K562 (cell line): ENCODE results near the gene MATR3.

Experiments
- ETS1 ChIP-seq: conservative IDR thresholded peaks from 2 replicates; pipeline ENCODE4 v1.6.1; 2011; ENCODE audit warnings: low read depth, mild to moderate bottlenecking, low read length; ENCODE audit not compliant: control insufficient read depth
- EZH2 ChIP-seq: IDR thresholded peaks from 2 replicates; pipeline ENCODE4 v1.6.1; 2012; ENCODE audit warnings: low read depth, mild to moderate bottlenecking, inconsistent platforms, low read length, borderline replicate concordance
- HBP1 ChIP-seq: fragments of 450-650 bp; formaldehyde crosslinking; IDR thresholded peaks from 2 replicates; pipeline ENCODE4 v1.4.0; 2022; ENCODE audit warnings: missing genetic modification characterization
- HNRNPLL ChIP-seq: fragments of 200-400 bp; formaldehyde crosslinking; IDR thresholded peaks from 2 replicates; pipeline ENCODE4 v1.6.1; 2017; ENCODE audit warnings: low read length, low read depth, mild to moderate bottlenecking; ENCODE audit not compliant: poor library complexity, severe bottlenecking
- KDM1A ChIP-seq, 2 experiments: fragments of 450-650 bp; IDR thresholded peaks; 2 replicates each; pipeline ENCODE4 v1.6.1; 2016; ENCODE audit warnings: mild to moderate bottlenecking in 2 of 2
- NUFIP1 ChIP-seq: fragments of 450-650 bp; IDR thresholded peaks from 2 replicates; pipeline ENCODE4 v1.6.1; 2018; ENCODE audit not compliant: partially characterized antibody
- POLR2AphosphoS5 ChIP-seq: IDR thresholded peaks from 2 replicates; pipeline ENCODE4 v1.6.1; 2011; ENCODE audit warnings: mild to moderate bottlenecking, low read depth, low read length, moderate library complexity; ENCODE audit not compliant: control insufficient read depth, insufficient read depth
- SMC3 ChIP-seq: conservative IDR thresholded peaks from 2 replicates; pipeline ENCODE4 v1.6.1; 2011; ENCODE audit warnings: low read depth, low read length, improper control_type of control experiment; ENCODE audit not compliant: insufficient read depth
- SP1 ChIP-seq: sonication (generic); formaldehyde crosslinking; IDR thresholded peaks from 2 replicates; pipeline ENCODE4 v1.8.1; 2022; ENCODE audit warnings: mild to moderate bottlenecking, missing genetic modification reagents
- ZNF253 ChIP-seq: fragments of 250-450 bp; sonication (Bioruptor Pico); conservative IDR thresholded peaks from 2 replicates; pipeline ENCODE4 v1.6.1; 2021; ENCODE audit warnings: mild to moderate bottlenecking
- ZNF511 ChIP-seq: sonication (generic); formaldehyde crosslinking; IDR thresholded peaks from 2 replicates; pipeline ENCODE4 v1.8.0; 2022; ENCODE audit warnings: mild to moderate bottlenecking, missing genetic modification reagents
- TF ChIP-seq, protein P1 (sequence below), 3 experiments: IDR thresholded peaks in 2 of 3; conservative IDR thresholded peaks in 1 of 3; 2 replicates each; pipeline ENCODE4 v1.5.1; 2011 to 2012; ENCODE audit warnings: low read length in 3 of 3, mild to moderate bottlenecking in 3 of 3, control low read depth in 2 of 3, improper control_type of control experiment in 1 of 3, inconsistent platforms in 1 of 3, low read depth in 1 of 3, mixed read lengths in 1 of 3, moderate library complexity in 1 of 3; ENCODE audit not compliant: insufficient read depth in 2 of 3
- TF ChIP-seq, protein P2 (sequence below): fragments of 150-350 bp; IDR thresholded peaks from 2 replicates; pipeline ENCODE4 v1.6.1; 2014; ENCODE audit warnings: low read depth, mild to moderate bottlenecking, low read length, borderline replicate concordance

DNA sequence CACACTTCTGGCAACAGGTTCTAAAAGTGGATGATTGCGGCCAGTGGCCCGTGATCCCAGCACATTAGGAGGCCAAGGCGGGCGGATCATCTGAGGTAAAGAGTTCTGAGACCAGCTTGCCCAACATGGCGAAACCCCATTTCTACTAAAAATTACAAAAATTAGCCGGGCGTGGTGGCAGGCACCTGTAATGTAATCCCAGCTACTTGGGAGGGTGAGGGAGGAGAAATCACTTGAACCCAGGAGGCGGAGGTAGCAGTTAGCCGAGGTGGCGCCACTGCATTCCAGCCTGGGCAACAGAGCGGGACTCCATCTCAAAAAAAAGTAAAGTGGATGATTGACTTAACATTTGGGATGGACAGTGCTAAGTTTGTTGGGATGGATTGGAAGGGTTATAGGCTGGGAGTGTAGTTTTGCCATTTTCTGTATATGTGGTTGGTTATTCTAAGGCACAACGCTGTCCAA lies 3.4 kb downstream of the MATR3 start:
- TF ChIP-seq SMC3 = no peak
- TF ChIP-seq, protein P1, sequence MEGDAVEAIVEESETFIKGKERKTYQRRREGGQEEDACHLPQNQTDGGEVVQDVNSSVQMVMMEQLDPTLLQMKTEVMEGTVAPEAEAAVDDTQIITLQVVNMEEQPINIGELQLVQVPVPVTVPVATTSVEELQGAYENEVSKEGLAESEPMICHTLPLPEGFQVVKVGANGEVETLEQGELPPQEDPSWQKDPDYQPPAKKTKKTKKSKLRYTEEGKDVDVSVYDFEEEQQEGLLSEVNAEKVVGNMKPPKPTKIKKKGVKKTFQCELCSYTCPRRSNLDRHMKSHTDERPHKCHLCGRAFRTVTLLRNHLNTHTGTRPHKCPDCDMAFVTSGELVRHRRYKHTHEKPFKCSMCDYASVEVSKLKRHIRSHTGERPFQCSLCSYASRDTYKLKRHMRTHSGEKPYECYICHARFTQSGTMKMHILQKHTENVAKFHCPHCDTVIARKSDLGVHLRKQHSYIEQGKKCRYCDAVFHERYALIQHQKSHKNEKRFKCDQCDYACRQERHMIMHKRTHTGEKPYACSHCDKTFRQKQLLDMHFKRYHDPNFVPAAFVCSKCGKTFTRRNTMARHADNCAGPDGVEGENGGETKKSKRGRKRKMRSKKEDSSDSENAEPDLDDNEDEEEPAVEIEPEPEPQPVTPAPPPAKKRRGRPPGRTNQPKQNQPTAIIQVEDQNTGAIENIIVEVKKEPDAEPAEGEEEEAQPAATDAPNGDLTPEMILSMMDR (IDR thresholded peaks at IDR 0.05 in 2 of 3, conservative IDR thresholded peaks at IDR 0.05 in 1 of 3; ENCODE audit: insufficient read depth in 2 of 3, low read depth in 1 of 3, low read length in 3 of 3) = no peak
- no peak for TF ChIP-seq NUFIP1
- no peak for TF ChIP-seq KDM1A (IDR thresholded peaks at IDR 0.05)
- TF ChIP-seq HNRNPLL = no peak
- no peak for TF ChIP-seq ETS1
- TF ChIP-seq, protein P2, sequence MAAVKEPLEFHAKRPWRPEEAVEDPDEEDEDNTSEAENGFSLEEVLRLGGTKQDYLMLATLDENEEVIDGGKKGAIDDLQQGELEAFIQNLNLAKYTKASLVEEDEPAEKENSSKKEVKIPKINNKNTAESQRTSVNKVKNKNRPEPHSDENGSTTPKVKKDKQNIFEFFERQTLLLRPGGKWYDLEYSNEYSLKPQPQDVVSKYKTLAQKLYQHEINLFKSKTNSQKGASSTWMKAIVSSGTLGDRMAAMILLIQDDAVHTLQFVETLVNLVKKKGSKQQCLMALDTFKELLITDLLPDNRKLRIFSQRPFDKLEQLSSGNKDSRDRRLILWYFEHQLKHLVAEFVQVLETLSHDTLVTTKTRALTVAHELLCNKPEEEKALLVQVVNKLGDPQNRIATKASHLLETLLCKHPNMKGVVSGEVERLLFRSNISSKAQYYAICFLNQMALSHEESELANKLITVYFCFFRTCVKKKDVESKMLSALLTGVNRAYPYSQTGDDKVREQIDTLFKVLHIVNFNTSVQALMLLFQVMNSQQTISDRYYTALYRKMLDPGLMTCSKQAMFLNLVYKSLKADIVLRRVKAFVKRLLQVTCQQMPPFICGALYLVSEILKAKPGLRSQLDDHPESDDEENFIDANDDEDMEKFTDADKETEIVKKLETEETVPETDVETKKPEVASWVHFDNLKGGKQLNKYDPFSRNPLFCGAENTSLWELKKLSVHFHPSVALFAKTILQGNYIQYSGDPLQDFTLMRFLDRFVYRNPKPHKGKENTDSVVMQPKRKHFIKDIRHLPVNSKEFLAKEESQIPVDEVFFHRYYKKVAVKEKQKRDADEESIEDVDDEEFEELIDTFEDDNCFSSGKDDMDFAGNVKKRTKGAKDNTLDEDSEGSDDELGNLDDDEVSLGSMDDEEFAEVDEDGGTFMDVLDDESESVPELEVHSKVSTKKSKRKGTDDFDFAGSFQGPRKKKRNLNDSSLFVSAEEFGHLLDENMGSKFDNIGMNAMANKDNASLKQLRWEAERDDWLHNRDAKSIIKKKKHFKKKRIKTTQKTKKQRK = no peak
- no peak for TF ChIP-seq ZNF511 (CRISPR knock-in tag)
- no peak for TF ChIP-seq POLR2AphosphoS5
- TF ChIP-seq HBP1 (CRISPR knock-in tag) = no peak
- TF ChIP-seq EZH2 = no peak
- no peak for TF ChIP-seq ZNF253
- TF ChIP-seq SP1 (CRISPR knock-in tag) = no peak
